ENCODE data around the gene ZNF354C. TPM values are rescaled to one million over a fixed set of nuclear protein-coding genes. Genes with fewer than 3 reads are reported as not detected.

Gene ZNF354C
- polyA plus RNA-seq, 1 donor from 2014 or later, result 6.1 TPM

DNA sequence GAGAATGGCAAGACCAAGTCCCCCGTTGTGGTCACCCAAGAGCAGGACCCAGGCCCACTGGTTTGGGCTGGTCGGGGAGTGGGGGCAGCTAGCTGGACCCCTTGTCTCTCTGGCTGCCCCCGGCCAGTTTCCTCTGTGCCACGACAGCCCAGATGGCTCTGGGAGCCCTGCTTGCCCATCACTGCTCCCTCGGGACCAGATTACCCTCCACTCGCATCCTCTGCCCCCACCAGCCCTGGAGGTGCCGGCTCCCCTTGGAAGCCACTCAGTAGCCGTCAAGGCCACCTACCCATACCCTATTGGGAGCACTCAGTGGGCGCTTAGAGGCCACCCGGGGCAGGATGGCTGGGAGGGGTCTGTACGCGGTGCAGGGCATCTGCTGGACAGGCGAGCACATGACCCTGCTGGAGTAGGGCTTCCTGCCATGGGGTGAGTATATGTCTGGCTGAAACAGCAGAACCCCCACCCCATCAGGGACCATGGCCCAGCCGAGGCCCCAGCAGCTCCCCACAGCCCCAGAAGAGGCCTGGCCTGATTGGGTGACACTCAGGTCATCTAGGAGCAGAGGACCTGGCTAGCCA is 70.0 kb downstream of the ZNF354C start:
- Histone ChIP-seq H3K4me3 (ENCODE audit: low read length) (no peak overlapping the region), H4K20me1 (ENCODE audit: insufficient read depth) (no peaks in the 10 kb centered on the region), H3K27me3 (ENCODE audit: insufficient read depth, low read depth, low read length) (no peaks in the 10 kb centered on the region), H3K9me3 (ENCODE audit: low read length) (no peaks in the 10 kb centered on the region), H3K79me2 (replicated peaks; ENCODE audit: insufficient read depth, low read length) (no peaks in the 10 kb centered on the region), H3K9ac (ENCODE audit: low read length) (no peak overlapping the region), H3K36me3 (ENCODE audit: insufficient read depth, low read length) (no peaks in the 10 kb centered on the region), H2AFZ (ENCODE audit: low read depth, low read length) (no peak overlapping the region), H3K27ac (ENCODE audit: low read length) (no peak overlapping the region), H3F3A (ENCODE audit: insufficient read depth, low read length, poor library complexity, severe bottlenecking) (no peaks in the 10 kb centered on the region), H3K9me2 (ENCODE audit: insufficient read depth, low read length) (no peaks in the 10 kb centered on the region), H3K4me2 (ENCODE audit: low read length) (no peak overlapping the region)
- TF ChIP-seq MXI1 (conservative IDR thresholded peaks at IDR 0.05; ENCODE audit: poor library complexity, severe bottlenecking) (no peak), EZH2 (IDR thresholded peaks at IDR 0.05; ENCODE audit: borderline replicate concordance, insufficient read depth, low read length, poor library complexity, severe bottlenecking) (no peak), SMC3 (conservative IDR thresholded peaks at IDR 0.05; ENCODE audit: poor library complexity) (no peak)
- TF ChIP-seq, protein P1, sequence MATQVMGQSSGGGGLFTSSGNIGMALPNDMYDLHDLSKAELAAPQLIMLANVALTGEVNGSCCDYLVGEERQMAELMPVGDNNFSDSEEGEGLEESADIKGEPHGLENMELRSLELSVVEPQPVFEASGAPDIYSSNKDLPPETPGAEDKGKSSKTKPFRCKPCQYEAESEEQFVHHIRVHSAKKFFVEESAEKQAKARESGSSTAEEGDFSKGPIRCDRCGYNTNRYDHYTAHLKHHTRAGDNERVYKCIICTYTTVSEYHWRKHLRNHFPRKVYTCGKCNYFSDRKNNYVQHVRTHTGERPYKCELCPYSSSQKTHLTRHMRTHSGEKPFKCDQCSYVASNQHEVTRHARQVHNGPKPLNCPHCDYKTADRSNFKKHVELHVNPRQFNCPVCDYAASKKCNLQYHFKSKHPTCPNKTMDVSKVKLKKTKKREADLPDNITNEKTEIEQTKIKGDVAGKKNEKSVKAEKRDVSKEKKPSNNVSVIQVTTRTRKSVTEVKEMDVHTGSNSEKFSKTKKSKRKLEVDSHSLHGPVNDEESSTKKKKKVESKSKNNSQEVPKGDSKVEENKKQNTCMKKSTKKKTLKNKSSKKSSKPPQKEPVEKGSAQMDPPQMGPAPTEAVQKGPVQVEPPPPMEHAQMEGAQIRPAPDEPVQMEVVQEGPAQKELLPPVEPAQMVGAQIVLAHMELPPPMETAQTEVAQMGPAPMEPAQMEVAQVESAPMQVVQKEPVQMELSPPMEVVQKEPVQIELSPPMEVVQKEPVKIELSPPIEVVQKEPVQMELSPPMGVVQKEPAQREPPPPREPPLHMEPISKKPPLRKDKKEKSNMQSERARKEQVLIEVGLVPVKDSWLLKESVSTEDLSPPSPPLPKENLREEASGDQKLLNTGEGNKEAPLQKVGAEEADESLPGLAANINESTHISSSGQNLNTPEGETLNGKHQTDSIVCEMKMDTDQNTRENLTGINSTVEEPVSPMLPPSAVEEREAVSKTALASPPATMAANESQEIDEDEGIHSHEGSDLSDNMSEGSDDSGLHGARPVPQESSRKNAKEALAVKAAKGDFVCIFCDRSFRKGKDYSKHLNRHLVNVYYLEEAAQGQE (IDR thresholded peaks at IDR 0.05; ENCODE audit: borderline replicate concordance), result no peak
- TF ChIP-seq, protein P2, sequence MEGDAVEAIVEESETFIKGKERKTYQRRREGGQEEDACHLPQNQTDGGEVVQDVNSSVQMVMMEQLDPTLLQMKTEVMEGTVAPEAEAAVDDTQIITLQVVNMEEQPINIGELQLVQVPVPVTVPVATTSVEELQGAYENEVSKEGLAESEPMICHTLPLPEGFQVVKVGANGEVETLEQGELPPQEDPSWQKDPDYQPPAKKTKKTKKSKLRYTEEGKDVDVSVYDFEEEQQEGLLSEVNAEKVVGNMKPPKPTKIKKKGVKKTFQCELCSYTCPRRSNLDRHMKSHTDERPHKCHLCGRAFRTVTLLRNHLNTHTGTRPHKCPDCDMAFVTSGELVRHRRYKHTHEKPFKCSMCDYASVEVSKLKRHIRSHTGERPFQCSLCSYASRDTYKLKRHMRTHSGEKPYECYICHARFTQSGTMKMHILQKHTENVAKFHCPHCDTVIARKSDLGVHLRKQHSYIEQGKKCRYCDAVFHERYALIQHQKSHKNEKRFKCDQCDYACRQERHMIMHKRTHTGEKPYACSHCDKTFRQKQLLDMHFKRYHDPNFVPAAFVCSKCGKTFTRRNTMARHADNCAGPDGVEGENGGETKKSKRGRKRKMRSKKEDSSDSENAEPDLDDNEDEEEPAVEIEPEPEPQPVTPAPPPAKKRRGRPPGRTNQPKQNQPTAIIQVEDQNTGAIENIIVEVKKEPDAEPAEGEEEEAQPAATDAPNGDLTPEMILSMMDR (IDR thresholded peaks at IDR 0.05; ENCODE audit: poor library complexity, severe bottlenecking), result no peak

DNA sequence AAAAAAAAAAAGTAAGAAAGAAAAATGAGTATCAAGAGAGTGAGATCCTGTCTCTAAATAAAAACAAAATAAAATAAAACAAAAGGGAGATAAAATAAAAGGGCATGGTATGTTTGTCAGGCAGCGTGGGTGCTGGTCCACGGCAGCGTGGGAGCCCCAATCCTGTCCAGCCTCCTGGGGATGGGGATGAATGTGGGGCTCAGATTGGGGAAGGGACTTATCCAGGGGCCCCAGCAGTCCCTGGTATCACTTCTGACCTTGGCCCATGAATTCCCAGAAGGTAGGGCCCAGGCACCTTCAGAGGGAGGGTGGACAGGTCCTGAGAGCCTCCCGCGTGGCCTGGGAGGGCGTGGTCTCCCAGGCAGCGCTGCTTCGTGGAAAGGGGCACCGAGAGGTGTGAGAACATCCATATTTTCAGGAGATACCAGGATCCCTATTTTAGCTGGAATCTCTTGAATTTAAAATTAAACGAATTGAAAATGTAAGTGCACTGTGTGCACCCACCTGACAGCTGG is 71.2 kb downstream of the ZNF354C start:
- TF ChIP-seq EZH2 (IDR thresholded peaks at IDR 0.05; ENCODE audit: borderline replicate concordance, insufficient read depth, low read length, poor library complexity, severe bottlenecking) (no peak), EP300 (conservative IDR thresholded peaks at IDR 0.05; ENCODE audit: poor library complexity, severe bottlenecking) (no peak), SMC3 (conservative IDR thresholded peaks at IDR 0.05; ENCODE audit: poor library complexity) (no peak), RAD21 (conservative IDR thresholded peaks at IDR 0.05) (no peak), POLR2AphosphoS5 (IDR thresholded peaks at IDR 0.05) (no peak), MXI1 (conservative IDR thresholded peaks at IDR 0.05; ENCODE audit: poor library complexity, severe bottlenecking) (no peak), TAF1 (IDR thresholded peaks at IDR 0.05; ENCODE audit: low read depth) (no peak)
- TF ChIP-seq, protein P1 (IDR thresholded peaks at IDR 0.05; ENCODE audit: borderline replicate concordance), result no peak
- TF ChIP-seq, protein P2 (IDR thresholded peaks at IDR 0.05; ENCODE audit: poor library complexity, severe bottlenecking), result no peak
- H3K79me2 ChIP-seq (replicated peaks; ENCODE audit: insufficient read depth, low read length), result no peaks in the 10 kb centered on the region

More for the DNA sequence above, 71.2 kb downstream of the ZNF354C start:
- Histone ChIP-seq H3F3A (ENCODE audit: insufficient read depth, low read length, poor library complexity, severe bottlenecking) (no peaks in the 10 kb centered on the region), H3K27ac (ENCODE audit: low read length) (no peak overlapping the region), H3K4me3 (ENCODE audit: low read length) (no peak overlapping the region), H3K9me3 (ENCODE audit: low read length) (no peaks in the 10 kb centered on the region), H2AFZ (ENCODE audit: low read depth, low read length) (no peak overlapping the region), H4K20me1 (ENCODE audit: insufficient read depth) (no peaks in the 10 kb centered on the region), H3K27me3 (ENCODE audit: insufficient read depth, low read depth, low read length) (no peaks in the 10 kb centered on the region), H3K9me2 (ENCODE audit: insufficient read depth, low read length) (no peaks in the 10 kb centered on the region), H3K9ac (ENCODE audit: low read length) (no peak overlapping the region), H3K4me2 (ENCODE audit: low read length) (no peak overlapping the region), H3K36me3 (ENCODE audit: insufficient read depth, low read length) (no peaks in the 10 kb centered on the region)
